BJ (cell line): ENCODE measurements around the gene PC. TPM values are rescaled to one million over a fixed set of nuclear protein-coding genes. Genes with fewer than 3 reads are reported as not detected.

Source experiments
- CTCF ChIA-PET: fragments of 350-600 bp; formaldehyde crosslinking; extraction: SDS; loops from one replicate; lab custom pipeline; 2021; ENCODE audit warnings: antibody characterized with exemption, inconsistent platforms; lab: Yijun Ruan, JAX
- POLR2A ChIA-PET: fragments of 300-600 bp; sonication (Branson Sonifier 250); formaldehyde crosslinking; extraction: SDS; loops from one replicate; lab custom pipeline; 2021; ENCODE audit warnings: antibody characterized with exemption; lab: Charles Lee
- DNase-seq: peaks from one replicate; pipeline ENCODE4 v3.0.0-alpha.2; 2011; ENCODE audit warnings: low read depth
- H3K27me3 ChIP-seq: 2 replicates; pipeline ENCODE4 v1.6.0; 2011; ENCODE audit warnings: low read length; ENCODE audit not compliant: control insufficient read depth, insufficient read depth
- H3K36me3 ChIP-seq: 2 replicates; pipeline ENCODE4 v1.5.1; 2011; ENCODE audit warnings: low read length; ENCODE audit not compliant: control insufficient read depth, insufficient read depth
- H3K4me3 ChIP-seq: 2 replicates; pipeline ENCODE4 v1.5.1; 2011; ENCODE audit warnings: low read depth, mild to moderate bottlenecking, control low read depth, low read length
- polyA plus RNA-seq: library from polyadenylated mRNA; depleted of rRNA; stranded (reverse); fragments of >200 nt; gene quantifications from 2 replicates; pipeline ENCODE4 v1.2.3, GENCODE V29; 2011
- TF ChIP-seq, protein P1 (sequence below): IDR thresholded peaks from 2 replicates; pipeline ENCODE4 v1.5.1; 2011; ENCODE audit warnings: low read depth, mild to moderate bottlenecking, control low read depth, inconsistent platforms, low read length, moderate library complexity; ENCODE audit not compliant: insufficient read depth

The PC gene
- polyA plus RNA-seq, 1 experiment: 14.3 TPM

DNA sequence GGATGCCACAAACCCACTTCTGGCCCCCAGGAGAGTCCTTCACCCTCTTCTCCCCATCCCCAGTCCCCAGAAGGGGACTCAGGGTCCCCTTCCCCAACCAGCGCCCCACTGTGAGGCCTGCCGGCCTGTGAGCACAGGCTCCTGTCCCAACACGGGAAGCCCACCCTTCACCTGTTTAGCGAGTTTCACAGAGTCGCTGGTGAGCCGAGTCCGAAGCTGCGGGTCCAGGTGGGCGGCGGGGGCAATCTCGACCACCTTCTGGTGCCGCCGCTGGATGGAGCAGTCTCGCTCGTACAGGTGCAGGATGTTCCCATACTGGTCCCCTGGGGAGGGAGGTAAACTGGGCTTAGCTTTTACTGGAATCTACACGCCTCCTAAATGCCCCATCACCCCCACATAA is 88.1 kb downstream of the PC start:
- Histone ChIP-seq H3K27me3 (no peaks in the 10 kb centered on the region), H3K4me3 (no peak overlapping the region), H3K36me3 (peaks cover 5% of the 10 kb centered on the region)
- CTCF ChIA-PET: interaction anchor here (1.5 kb wide), 1 partner anchor 11 kb away, joined by 4 read pairs; no protein-coding TSS in a partner anchor
- DNase-seq: no peak
- POLR2A ChIA-PET: no interaction called here
- TF ChIP-seq, protein P1, sequence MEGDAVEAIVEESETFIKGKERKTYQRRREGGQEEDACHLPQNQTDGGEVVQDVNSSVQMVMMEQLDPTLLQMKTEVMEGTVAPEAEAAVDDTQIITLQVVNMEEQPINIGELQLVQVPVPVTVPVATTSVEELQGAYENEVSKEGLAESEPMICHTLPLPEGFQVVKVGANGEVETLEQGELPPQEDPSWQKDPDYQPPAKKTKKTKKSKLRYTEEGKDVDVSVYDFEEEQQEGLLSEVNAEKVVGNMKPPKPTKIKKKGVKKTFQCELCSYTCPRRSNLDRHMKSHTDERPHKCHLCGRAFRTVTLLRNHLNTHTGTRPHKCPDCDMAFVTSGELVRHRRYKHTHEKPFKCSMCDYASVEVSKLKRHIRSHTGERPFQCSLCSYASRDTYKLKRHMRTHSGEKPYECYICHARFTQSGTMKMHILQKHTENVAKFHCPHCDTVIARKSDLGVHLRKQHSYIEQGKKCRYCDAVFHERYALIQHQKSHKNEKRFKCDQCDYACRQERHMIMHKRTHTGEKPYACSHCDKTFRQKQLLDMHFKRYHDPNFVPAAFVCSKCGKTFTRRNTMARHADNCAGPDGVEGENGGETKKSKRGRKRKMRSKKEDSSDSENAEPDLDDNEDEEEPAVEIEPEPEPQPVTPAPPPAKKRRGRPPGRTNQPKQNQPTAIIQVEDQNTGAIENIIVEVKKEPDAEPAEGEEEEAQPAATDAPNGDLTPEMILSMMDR: no peak

DNA sequence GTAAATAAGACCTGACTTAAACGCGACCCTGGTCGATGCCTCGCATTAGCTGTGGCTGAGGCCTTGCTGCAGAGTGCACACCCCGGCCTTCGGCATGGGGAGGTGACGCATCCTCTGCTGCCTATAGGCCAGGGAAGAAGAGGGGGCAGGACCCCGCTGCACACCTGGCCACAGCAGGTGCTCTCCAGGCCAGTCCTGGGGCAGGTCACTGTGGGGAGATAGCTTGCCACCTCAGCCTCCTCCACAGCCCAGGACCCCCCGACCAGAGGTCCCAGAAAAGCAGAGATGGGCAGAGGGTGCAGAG is 88.7 kb downstream of the PC start:
- Histone ChIP-seq H3K36me3 (peaks cover 5% of the 10 kb centered on the region), H3K27me3 (no peaks in the 10 kb centered on the region), H3K4me3 (no peak overlapping the region)
- TF ChIP-seq, protein P1: no peak
- CTCF ChIA-PET: interaction anchor here (1.5 kb wide), 1 partner anchor 11 kb away, joined by 4 read pairs; no protein-coding TSS in a partner anchor
- no peak for DNase-seq
- POLR2A ChIA-PET: no interaction called here

DNA sequence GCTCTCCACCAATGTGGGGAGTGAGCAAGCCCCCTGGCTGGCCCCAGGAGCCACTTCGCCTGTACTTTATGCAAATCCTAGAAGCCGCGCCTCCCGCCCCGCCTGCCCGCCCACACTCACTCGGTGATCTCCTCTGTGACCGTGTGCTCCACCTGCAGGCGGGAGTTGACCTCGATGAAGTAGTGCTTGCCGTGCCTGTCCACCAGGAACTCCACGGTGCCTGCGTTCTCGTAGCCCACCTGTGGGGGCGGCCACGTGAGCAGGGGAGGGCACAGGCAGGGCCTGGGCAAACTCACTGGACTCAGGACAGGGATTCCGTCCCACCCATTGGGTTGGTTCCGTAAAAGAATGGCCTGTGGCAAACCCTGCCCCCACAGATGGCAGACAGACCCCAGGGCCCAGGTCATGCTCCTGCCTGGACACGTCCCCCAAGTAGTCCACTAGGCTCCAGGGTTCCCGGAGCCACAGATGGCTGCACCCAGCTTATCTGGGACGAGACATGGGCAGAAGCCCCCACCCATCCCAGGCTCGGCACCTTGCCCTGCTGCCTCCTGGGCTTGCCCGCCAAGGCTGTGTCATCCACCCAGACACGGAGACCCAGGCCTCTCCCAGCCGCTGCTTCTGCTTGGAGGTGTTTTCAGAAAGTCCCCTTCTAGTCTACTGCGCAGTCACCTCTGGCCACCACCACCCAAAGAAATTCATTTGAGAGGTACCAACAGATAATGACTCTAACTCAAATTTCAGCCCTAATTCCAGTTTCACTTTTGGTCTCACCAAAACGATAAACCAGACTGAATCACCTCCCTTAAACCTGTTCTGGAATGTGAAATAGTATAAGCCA is 89.2 kb downstream of the PC start:
- H3K4me3 ChIP-seq: no peak overlapping the region
- peaks cover 5% of the 10 kb centered on the region for H3K36me3 ChIP-seq
- H3K27me3 ChIP-seq: no peaks in the 10 kb centered on the region
- POLR2A ChIA-PET: no interaction called here
- no peak for DNase-seq
- CTCF ChIA-PET: interaction anchor here (1.5 kb wide), 1 partner anchor 12 kb away, joined by 4 read pairs; no protein-coding TSS in a partner anchor
- TF ChIP-seq, protein P1: no peak

DNA sequence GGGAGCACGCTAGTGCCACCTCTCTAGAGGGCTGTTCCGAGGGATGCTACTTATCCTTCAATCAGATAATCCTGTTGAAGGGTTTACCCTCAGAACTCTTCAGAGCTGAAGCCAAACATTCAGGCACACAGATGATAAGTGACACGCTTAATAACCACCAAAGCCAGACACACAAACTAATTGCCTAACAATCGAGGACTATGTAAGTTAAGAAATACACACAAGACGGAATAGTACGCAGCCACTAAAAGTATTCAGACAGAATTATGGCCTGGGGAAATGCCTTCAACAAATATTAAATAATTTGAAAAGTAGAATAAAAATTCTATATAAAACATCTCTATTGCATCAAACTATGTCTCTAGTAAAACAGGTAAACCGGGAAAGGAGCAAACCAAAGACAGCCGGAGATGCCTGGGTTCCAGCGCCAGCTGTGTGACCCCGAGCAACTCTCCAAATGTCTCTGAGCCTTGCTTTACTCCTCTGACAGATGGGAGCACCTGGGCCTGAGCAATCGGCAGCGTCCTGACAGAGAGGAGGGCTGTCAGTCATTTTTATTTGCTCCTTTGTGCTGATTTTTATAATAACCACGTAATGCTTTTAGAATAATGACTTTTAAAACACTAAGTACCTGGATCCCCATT is 90.0 kb downstream of the PC start:
- TF ChIP-seq, protein P1: no peak
- Histone ChIP-seq H3K4me3 (no peak overlapping the region), H3K27me3 (no peaks in the 10 kb centered on the region), H3K36me3 (peaks cover 6% of the 10 kb centered on the region)
- POLR2A ChIA-PET: no interaction called here
- CTCF ChIA-PET: interaction anchor here (2.1 kb wide), 1 partner anchor 13 kb away, joined by 6 read pairs; no protein-coding TSS in a partner anchor
- DNase-seq: no peak

DNA sequence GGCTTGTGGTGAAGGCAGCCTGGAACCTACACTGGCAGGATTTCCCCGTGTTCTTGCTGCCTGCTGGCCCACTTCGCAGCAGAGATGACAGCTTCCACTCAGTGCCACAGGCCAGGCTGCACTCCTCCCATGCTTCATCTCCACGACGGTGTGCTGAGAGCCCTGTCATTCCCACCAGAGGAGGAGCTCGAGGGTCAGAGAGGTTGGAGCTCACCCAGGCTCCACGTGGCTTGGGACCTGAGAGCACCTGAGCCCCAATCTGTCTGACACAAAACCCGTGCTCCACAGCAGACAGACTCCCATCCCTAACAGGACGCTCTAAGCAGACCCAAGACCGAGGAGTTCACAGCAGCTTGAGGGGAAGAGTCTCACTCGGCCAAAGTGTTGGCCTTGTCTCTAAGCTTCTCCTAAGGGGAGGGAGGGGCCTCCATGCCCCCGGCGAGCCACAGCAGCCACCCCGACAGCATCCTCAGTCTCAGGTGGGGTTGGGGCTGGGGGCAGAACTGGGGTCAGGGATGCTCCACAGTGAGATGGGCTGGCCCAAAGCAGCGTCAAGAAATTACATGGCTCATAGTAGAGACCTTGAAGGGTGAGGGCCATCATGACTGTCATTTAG is 90.7 kb downstream of the PC start:
- ChIA-PET CTCF (interaction anchor here (2.1 kb wide), 1 partner anchor 14 kb away, joined by 6 read pairs; no protein-coding TSS in a partner anchor), POLR2A (no interaction called here)
- no peak for DNase-seq
- no peak overlapping the region for H3K4me3 ChIP-seq
- H3K27me3 ChIP-seq: no peaks in the 10 kb centered on the region
- TF ChIP-seq, protein P1: no peak
- peaks cover 6% of the 10 kb centered on the region for H3K36me3 ChIP-seq
